B cell (primary cell): ENCODE results near the gene RSRC2.

Source experiments
- CTCF ChIP-seq: fragments of 200-600 bp; IDR thresholded peaks from one replicate; pipeline ENCODE4 v1.8.0; 2022; ENCODE audit warnings: antibody characterized with exemption, mild to moderate bottlenecking
- EZH2 ChIP-seq: IDR thresholded peaks from 2 replicates; pipeline ENCODE4 v1.6.1; 2012; ENCODE audit warnings: borderline replicate concordance, low read depth, mild to moderate bottlenecking, moderate library complexity, low read length; ENCODE audit not compliant: insufficient read depth, poor library complexity, severe bottlenecking

GRCh38 chr12:122560138-122560537, 33.4 kb upstream of the RSRC2 start:
- TF ChIP-seq EZH2 (no peak), CTCF (no peak)
